HEK293 (cell line): ENCODE data around the gene KLK5.

Experiments used
- CTCF ChIA-PET: fragments of 350-600 bp; formaldehyde crosslinking; extraction: SDS; loops from one replicate; lab custom pipeline; 2021; ENCODE audit warnings: antibody characterized with exemption; lab: Yijun Ruan, JAX
- POLR2A ChIA-PET: fragments of 300-600 bp; formaldehyde crosslinking; extraction: SDS; loops from one replicate; lab custom pipeline; 2020; ENCODE audit warnings: antibody characterized with exemption, inconsistent platforms; lab: Yijun Ruan, JAX
- H3K27ac ChIP-seq: fragments of 200-500 bp; sonication (Bioruptor generic); 2 replicates; pipeline ENCODE4 v1.5.1; 2014; ENCODE audit warnings: low read depth, low read length, control low read depth, inconsistent platforms; ENCODE audit errors: extremely low read depth
- H3K36me3 ChIP-seq, 2 experiments: fragments of 200-500 bp in 1 of 2; sonication (Bioruptor generic) in 1 of 2; 1 replicate in 1 of 2; 2 replicates in 1 of 2; pipeline ENCODE4 v1.5.1; 2014 to 2017; ENCODE audit warnings: inconsistent platforms in 2 of 2, low read length in 2 of 2; ENCODE audit not compliant: control insufficient read depth in 2 of 2, insufficient read depth in 1 of 2
- H3K4me1 ChIP-seq: fragments of 200-500 bp; sonication (Bioruptor generic); 2 replicates; pipeline ENCODE4 v1.5.1; 2014; ENCODE audit warnings: mild to moderate bottlenecking, low read length, inconsistent platforms; ENCODE audit not compliant: control insufficient read depth, insufficient read depth
- H3K4me3 ChIP-seq: 2 replicates; pipeline ENCODE4 v1.5.1; 2011; ENCODE audit warnings: low read depth, mild to moderate bottlenecking, control low read depth, low read length, moderate library complexity
- H3K9me3 ChIP-seq: fragments of 200-500 bp; sonication (Bioruptor generic); 2 replicates; pipeline ENCODE4 v1.5.1; 2014; ENCODE audit warnings: low read depth, low read length, inconsistent platforms; ENCODE audit not compliant: control insufficient read depth, insufficient read depth
- BCL11A ChIP-seq: fragments of 450-650 bp; formaldehyde crosslinking; IDR thresholded peaks from 2 replicates; pipeline ENCODE4 v1.5.1; 2016; ENCODE audit warnings: low read depth, missing biosample characterization, missing genetic modification characterization
- KLF1 ChIP-seq: fragments of 450-650 bp; formaldehyde crosslinking; IDR thresholded peaks from 2 replicates; pipeline ENCODE4 v1.5.1; 2016; ENCODE audit warnings: missing biosample characterization, missing genetic modification characterization
- PRDM10 ChIP-seq: fragments of 450-650 bp; formaldehyde crosslinking; IDR thresholded peaks from 2 replicates; pipeline ENCODE4 v1.5.1; 2016; ENCODE audit warnings: missing biosample characterization, missing genetic modification characterization
- TRIM28 ChIP-seq: IDR thresholded peaks from 2 replicates; pipeline ENCODE4 v1.6.1; 2011; ENCODE audit warnings: low read length, control low read depth, borderline replicate concordance
- TSHZ1 ChIP-seq: fragments of 450-650 bp; formaldehyde crosslinking; IDR thresholded peaks from 2 replicates; pipeline ENCODE4 v1.5.1; 2016; ENCODE audit warnings: missing biosample characterization, missing genetic modification characterization, borderline replicate concordance
- ZBTB11 ChIP-seq: fragments of 450-650 bp; formaldehyde crosslinking; conservative IDR thresholded peaks from 2 replicates; pipeline ENCODE4 v1.5.1; 2016; ENCODE audit warnings: low read depth, missing biosample characterization, missing genetic modification characterization
- ZBTB44 ChIP-seq: fragments of 450-650 bp; IDR thresholded peaks from 2 replicates; pipeline ENCODE4 v1.5.1; 2018; ENCODE audit warnings: missing biosample characterization, mild to moderate bottlenecking, missing genetic modification characterization
- ZFP3 ChIP-seq: fragments of 450-650 bp; formaldehyde crosslinking; IDR thresholded peaks from 2 replicates; pipeline ENCODE4 v1.5.1; 2016; ENCODE audit warnings: low read depth, missing biosample characterization, missing genetic modification characterization
- ZIC2 ChIP-seq: fragments of 450-650 bp; formaldehyde crosslinking; IDR thresholded peaks from 2 replicates; pipeline ENCODE4 v1.5.1; 2016; ENCODE audit warnings: missing biosample characterization, missing genetic modification characterization
- ZNF398 ChIP-seq: fragments of 450-650 bp; formaldehyde crosslinking; IDR thresholded peaks from 2 replicates; pipeline ENCODE4 v1.5.1; 2017; ENCODE audit warnings: missing biosample characterization, missing genetic modification characterization
- ZNF629 ChIP-seq: fragments of 450-650 bp; formaldehyde crosslinking; IDR thresholded peaks from 2 replicates; pipeline ENCODE4 v1.5.1; 2017; ENCODE audit warnings: missing biosample characterization, missing genetic modification characterization
- ZXDB ChIP-seq: fragments of 450-650 bp; formaldehyde crosslinking; IDR thresholded peaks from 2 replicates; pipeline ENCODE4 v1.5.1; 2016; ENCODE audit warnings: missing biosample characterization, missing genetic modification characterization

The KLK5 gene

GRCh38 chr19:50912727-50913716 lies 39.8 kb downstream of the KLK5 start (continued):
- TF ChIP-seq BCL11A (tag by site-specific recombination) (peak; percentile 78; the same call in 1 of the 2 replicates), PRDM10 (tag by site-specific recombination) (peak; percentile 50; the same call in 1 of the 2 replicates), ZNF398 (tag by site-specific recombination) (peak; percentile 70)

- TF ChIP-seq ZBTB11 (tag by site-specific recombination) (no peak), KLF1 (tag by site-specific recombination) (peak; percentile 69), ZFP3 (no peak), ZXDB (no peak)
- Histone ChIP-seq H3K36me3 (no peaks in the 10 kb centered on the region), H3K27ac (no peak overlapping the region), H3K4me1 (peaks cover 3% of the 10 kb centered on the region), H3K4me3 (no peak overlapping the region), H3K9me3 (no peaks in the 10 kb centered on the region)
- ChIA-PET POLR2A (interaction anchor here (0.6 kb wide), 5 partner anchors 68 to 1436 kb away, joined by 4 to 9 read pairs (median 4); no protein-coding TSS in a partner anchor), CTCF (interaction anchor here (0.7 to 5.9 kb wide), 2 partner anchors 10 to 173 kb away, joined by 3 to 50 read pairs; no protein-coding TSS in a partner anchor)
These were observed 40.7 kb downstream of the KLK5 start for GRCh38 chr19:50912102-50912599.

GRCh38 chr19:50911206-50912101 lies 41.4 kb downstream of the KLK5 start, which contains the start of gene KLK4:
KLK4 (minus strand) TSS chr19:50911395; CDS start chr19:50910738, 657 bp downstream.
- Histone ChIP-seq H3K9me3 (no peaks in the 10 kb centered on the region), H3K4me3 (no peak within 1 kb of the TSS), H3K36me3 (no peaks in the 10 kb centered on the region), H3K27ac (no peak within 1 kb of the TSS), H3K4me1 (peaks cover 3% of the 10 kb centered on the region)
- ChIA-PET POLR2A (interaction anchor here (0.6 kb wide), 2 partner anchors 264 to 321 kb away, joined by 4 to 9 read pairs; no protein-coding TSS in a partner anchor), CTCF (interaction anchor here (0.7 to 5.9 kb wide), 3 partner anchors 10 to 186 kb away, joined by 3 to 50 read pairs (median 4); no protein-coding TSS in a partner anchor)
- TF ChIP-seq ZBTB44 (no peak), TRIM28 (no peak), ZNF629 (tag by site-specific recombination) (no peak), TSHZ1 (tag by site-specific recombination) (no peak), ZIC2 (peak; percentile 62)
